H1 (cell line): ENCODE measurements around the gene HS3ST3B1. TPM values are rescaled to one million over a fixed set of nuclear protein-coding genes. Genes with fewer than 3 reads are reported as not detected.

ENCODE experiments used
- CTCF ChIA-PET: fragments of 300-600 bp; sonication (Branson Sonifier 250); formaldehyde crosslinking; loops from one replicate; lab custom pipeline; 2021; ENCODE audit not compliant: partially characterized antibody; lab: Charles Lee
- POLR2A ChIA-PET: fragments of 300-600 bp; sonication (Branson Sonifier 250); formaldehyde crosslinking; loops from one replicate; lab custom pipeline; 2021; ENCODE audit warnings: inconsistent platforms; ENCODE audit not compliant: partially characterized antibody; lab: Charles Lee
- DNase-seq, 2 experiments: peaks; one replicate each; pipeline versions ENCODE4 v3.0.0 to v3.0.0-alpha.2; 2010 to 2022; ENCODE audit warnings: low spot score in 2 of 2, low read depth in 1 of 2, mixed read lengths in 1 of 2
- FAIRE-seq: peaks from 2 replicates; lab custom pipeline; 2011; peaks lifted over from hg19 to GRCh38; lab: Jason Lieb, UNC
- H2AFZ ChIP-seq: 2 replicates; pipeline ENCODE4 v1.8.1; 2012; ENCODE audit warnings: low read length, inconsistent platforms
- H2AK5ac ChIP-seq: 2 replicates; pipeline ENCODE4 v1.6.1; 2013; ENCODE audit warnings: low read depth, low read length
- H2BK120ac ChIP-seq: replicated peaks from 2 replicates; pipeline ENCODE3; 2013; ENCODE audit warnings: low read depth, low read length, inconsistent platforms
- H2BK12ac ChIP-seq: 2 replicates; pipeline ENCODE4 v1.6.1; 2013; ENCODE audit warnings: low read depth, low read length
- H2BK15ac ChIP-seq: 2 replicates; pipeline ENCODE4 v1.6.1; 2013; ENCODE audit warnings: low read length
- H2BK20ac ChIP-seq: 2 replicates; pipeline ENCODE4 v1.6.1; 2013; ENCODE audit warnings: low read length
- H2BK5ac ChIP-seq: 2 replicates; pipeline ENCODE4 v1.6.1; 2013; ENCODE audit warnings: low read depth, low read length
- H3K14ac ChIP-seq: 2 replicates; pipeline ENCODE4 v1.6.1; 2013; ENCODE audit warnings: inconsistent platforms; ENCODE audit not compliant: insufficient read length
- H3K18ac ChIP-seq: 2 replicates; pipeline ENCODE4 v1.6.1; 2013; ENCODE audit warnings: low read length; ENCODE audit errors: extremely low read depth
- H3K23ac ChIP-seq: 2 replicates; pipeline ENCODE4 v1.6.1; 2013; ENCODE audit warnings: inconsistent platforms; ENCODE audit not compliant: insufficient read length
- H3K23me2 ChIP-seq: 2 replicates; pipeline ENCODE4 v1.6.1; 2013; ENCODE audit warnings: low read depth, low read length
- H3K27ac ChIP-seq: 2 replicates; pipeline ENCODE4 v1.6.1; 2011; ENCODE audit warnings: low read depth, low read length, inconsistent platforms
- H3K27me3 ChIP-seq, 4 experiments: replicated peaks in 1 of 4; 1 replicate in 1 of 4; 2 replicates in 3 of 4; pipeline versions ENCODE4 v1.6.1 to v1.8.1; 2011 to 2013; ENCODE audit warnings: low read length in 3 of 4, mild to moderate bottlenecking in 3 of 4, inconsistent platforms in 2 of 4, mixed read lengths in 2 of 4, moderate library complexity in 1 of 4; ENCODE audit not compliant: control insufficient read depth in 3 of 4, insufficient read depth in 3 of 4; ENCODE audit errors: extremely low read depth in 1 of 4
- H3K36me3 ChIP-seq, 4 experiments: 2 replicates each; pipeline versions ENCODE4 v1.6.1 to v1.8.1; 2011 to 2013; ENCODE audit warnings: mild to moderate bottlenecking in 4 of 4, low read length in 3 of 4, moderate library complexity in 2 of 4, control low read depth in 1 of 4, inconsistent platforms in 1 of 4; ENCODE audit not compliant: insufficient read depth in 4 of 4, control insufficient read depth in 2 of 4
- H3K4ac ChIP-seq: replicated peaks from 2 replicates; pipeline ENCODE3; 2013; ENCODE audit warnings: low read length, low read depth, mixed read lengths, inconsistent platforms; ENCODE audit not compliant: insufficient read length
- H3K4me1 ChIP-seq, 4 experiments: replicated peaks in 1 of 4; 1 replicate in 1 of 4; 2 replicates in 3 of 4; pipeline versions ENCODE4 v1.6.1 to v1.8.1; 2011 to 2013; ENCODE audit warnings: low read length in 3 of 4, inconsistent platforms in 2 of 4, mixed read lengths in 1 of 4; ENCODE audit not compliant: insufficient read depth in 4 of 4, control insufficient read depth in 3 of 4
- H3K4me2 ChIP-seq, 2 experiments: 2 replicates each; pipeline versions ENCODE4 v1.6.1 to v1.8.1; 2011 to 2013; ENCODE audit warnings: low read depth in 2 of 2, low read length in 2 of 2, control low read depth in 1 of 2, inconsistent platforms in 1 of 2, mild to moderate bottlenecking in 1 of 2; ENCODE audit not compliant: insufficient read depth in 1 of 2
- H3K4me3 ChIP-seq, 4 experiments: fragments of 200-600, 300-600 bp in 1 of 4; sonication (generic), shearing (Covaris generic), sonication (Bioruptor Twin) in 1 of 4; 2 replicates each; pipeline versions ENCODE4 v1.5.1 to v1.8.1; 2011 to 2016; ENCODE audit warnings: low read length in 4 of 4, low read depth in 3 of 4, control low read depth in 2 of 4, inconsistent platforms in 2 of 4, mild to moderate bottlenecking in 2 of 4, mixed read lengths in 1 of 4, moderate library complexity in 1 of 4; ENCODE audit not compliant: insufficient read depth in 2 of 4; ENCODE audit errors: extremely low read depth in 1 of 4
- H3K56ac ChIP-seq: replicated peaks from 2 replicates; pipeline ENCODE3; 2013; ENCODE audit warnings: low read depth, mild to moderate bottlenecking, mixed read lengths, low read length, inconsistent platforms; ENCODE audit not compliant: insufficient read length
- H3K79me1 ChIP-seq: 2 replicates; pipeline ENCODE4 v1.6.1; 2013; ENCODE audit warnings: low read depth, low read length, control low read depth
- H3K79me2 ChIP-seq, 2 experiments: 2 replicates each; pipeline versions ENCODE4 v1.6.1 to v1.8.1; 2012 to 2013; ENCODE audit warnings: low read length in 2 of 2, mild to moderate bottlenecking in 2 of 2, inconsistent platforms in 1 of 2; ENCODE audit not compliant: insufficient read depth in 2 of 2, control insufficient read depth in 1 of 2
- H3K9ac ChIP-seq, 4 experiments: replicated peaks in 1 of 4; 1 replicate in 1 of 4; 2 replicates in 3 of 4; pipeline versions ENCODE4 v1.6.1 to v1.8.1; 2011 to 2013; ENCODE audit warnings: low read depth in 3 of 4, low read length in 3 of 4, control low read depth in 2 of 4, mild to moderate bottlenecking in 2 of 4, moderate library complexity in 2 of 4, inconsistent platforms in 1 of 4; ENCODE audit errors: extremely low read depth in 1 of 4
- H3K9me3 ChIP-seq, 2 experiments: 2 replicates each; pipeline versions ENCODE4 v1.6.1 to v1.8.1; 2012 to 2013; ENCODE audit warnings: mild to moderate bottlenecking in 2 of 2, moderate library complexity in 2 of 2, control low read depth in 1 of 2, inconsistent platforms in 1 of 2, low read depth in 1 of 2, low read length in 1 of 2, mixed read lengths in 1 of 2; ENCODE audit not compliant: insufficient read depth in 2 of 2
- H4K20me1 ChIP-seq, 2 experiments: replicated peaks in 1 of 2; 2 replicates each; pipeline versions ENCODE3 to v1.8.1; 2011 to 2013; ENCODE audit warnings: inconsistent platforms in 2 of 2, low read length in 2 of 2, mild to moderate bottlenecking in 1 of 2; ENCODE audit not compliant: insufficient read depth in 2 of 2, control insufficient read depth in 1 of 2
- H4K5ac ChIP-seq: 2 replicates; pipeline ENCODE4 v1.6.1; 2013; ENCODE audit warnings: low read length, low read depth, mixed read lengths, inconsistent platforms; ENCODE audit not compliant: insufficient read length
- H4K8ac ChIP-seq: 2 replicates; pipeline ENCODE4 v1.8.0; 2013; ENCODE audit warnings: mild to moderate bottlenecking, moderate library complexity, low read length, inconsistent platforms; ENCODE audit not compliant: insufficient read depth; ENCODE audit errors: extremely low read depth
- H4K91ac ChIP-seq: replicated peaks from 2 replicates; pipeline ENCODE3; 2013; ENCODE audit warnings: low read length, mixed read lengths, inconsistent platforms; ENCODE audit not compliant: insufficient read length
- BACH1 ChIP-seq: IDR thresholded peaks from 2 replicates; pipeline ENCODE4 v1.6.1; 2012; ENCODE audit warnings: low read length, improper control_type of control experiment
- BCL11A ChIP-seq, 2 experiments: IDR thresholded peaks; one replicate each; pipeline ENCODE4 v1.6.1; 2011; ENCODE audit warnings: low read depth in 2 of 2, low read length in 2 of 2, mild to moderate bottlenecking in 2 of 2
- CBX5 ChIP-seq: fragments of 300-800, 300-1000 bp; sonication (generic); IDR thresholded peaks from 2 replicates; pipeline ENCODE4 v1.7.1; 2016; ENCODE audit warnings: antibody characterized with exemption, low read length, low read depth
- CBX8 ChIP-seq: fragments of 300-800, 300-1000 bp; sonication (generic); IDR thresholded peaks from 2 replicates; pipeline ENCODE4 v1.7.1; 2016; ENCODE audit warnings: low read depth, low read length, borderline replicate concordance
- HDAC6 ChIP-seq: IDR thresholded peaks from one replicate; pipeline ENCODE4 v1.7.1; 2012; ENCODE audit warnings: low read depth, mild to moderate bottlenecking, inconsistent platforms, low read length, moderate library complexity
- JUND ChIP-seq: IDR thresholded peaks from 2 replicates; pipeline ENCODE4 v1.6.1; 2011; ENCODE audit warnings: mild to moderate bottlenecking, improper control_type of control experiment, low read length
- KDM1A ChIP-seq: fragments of 200-600, 300-600 bp; sonication (generic); IDR thresholded peaks from 2 replicates; pipeline ENCODE4 v1.7.1; 2016; ENCODE audit warnings: mild to moderate bottlenecking, low read length, borderline replicate concordance
- POLR2A ChIP-seq, 2 experiments: IDR thresholded peaks; 1 replicate in 1 of 2; 2 replicates in 1 of 2; pipeline ENCODE4 v1.6.1; 2011; ENCODE audit warnings: low read depth in 2 of 2, low read length in 2 of 2, mild to moderate bottlenecking in 2 of 2; ENCODE audit errors: control extremely low read depth in 1 of 2
- POLR2AphosphoS5 ChIP-seq: IDR thresholded peaks from 2 replicates; pipeline ENCODE4 v1.6.1; 2011; ENCODE audit warnings: low read depth, low read length
- RFX5 ChIP-seq: IDR thresholded peaks from 2 replicates; pipeline ENCODE4 v1.6.1; 2011; ENCODE audit warnings: low read depth, low read length, improper control_type of control experiment, borderline replicate concordance
- RXRA ChIP-seq: IDR thresholded peaks from 2 replicates; pipeline ENCODE4 v1.6.1; 2011; ENCODE audit warnings: low read depth, mild to moderate bottlenecking, low read length, moderate library complexity; ENCODE audit not compliant: insufficient read depth
- SIRT6 ChIP-seq: IDR thresholded peaks from one replicate; pipeline ENCODE4 v1.7.1; 2012; ENCODE audit warnings: low read length, inconsistent platforms
- SIX5 ChIP-seq: IDR thresholded peaks from 2 replicates; pipeline ENCODE4 v1.6.1; 2011; ENCODE audit warnings: mild to moderate bottlenecking, low read depth, low read length
- SP1 ChIP-seq: IDR thresholded peaks from 2 replicates; pipeline ENCODE4 v1.6.1; 2011; ENCODE audit warnings: low read depth, low read length
- SRF ChIP-seq: IDR thresholded peaks from 2 replicates; pipeline ENCODE4 v1.6.1; 2011; ENCODE audit warnings: mild to moderate bottlenecking, low read depth, low read length, moderate library complexity
- TEAD4 ChIP-seq: IDR thresholded peaks from 2 replicates; pipeline ENCODE4 v1.6.1; 2012; ENCODE audit warnings: low read depth, low read length, inconsistent platforms, mixed read lengths
- YY1 ChIP-seq: IDR thresholded peaks from 2 replicates; pipeline ENCODE4 v1.6.1; 2011; ENCODE audit warnings: low read depth, mild to moderate bottlenecking, low read length
- ZNF274 ChIP-seq: IDR thresholded peaks from 2 replicates; pipeline ENCODE4 v1.7.0; 2012; ENCODE audit warnings: low read length, borderline replicate concordance; ENCODE audit errors: extremely low read depth
- WGBS, 2 experiments: shearing (Covaris generic) in 1 of 2; methylation state at CpG; one replicate each; pipeline versions ENCODE4 v1.1.6 to v1.1.7; 2013 to 2015; ENCODE audit warnings: low lambda C conversion rate in 2 of 2, mixed read lengths in 2 of 2, inconsistent platforms in 1 of 2, low coverage in 1 of 2, missing lambda C conversion rate in 1 of 2; ENCODE audit not compliant: insufficient replicate concordance in 2 of 2, insufficient coverage in 1 of 2, insufficient read length in 1 of 2; ENCODE audit errors: extremely low coverage in 1 of 2, missing lambda C conversion rate in 1 of 2; 5-methylcytosine and 5-hydroxymethylcytosine counted together
- polyA plus RNA-seq, 7 experiments: library from polyadenylated mRNA; depleted of rRNA in 3 of 7; stranded (reverse) in 5 of 7; unstranded in 2 of 7; fragments of >200 nt in 5 of 7; fragments of 200-250 nt in 2 of 7; gene quantifications; 1 replicate in 5 of 7; 2 replicates in 1 of 7; 4 replicates in 1 of 7; pipeline versions ENCODE4 v1.2.1 to v1.2.3, GENCODE V29; 2011 to 2013; ENCODE audit warnings: missing spikeins in 2 of 7, mixed read lengths in 2 of 7
- total RNA-seq: library from RNA; stranded (reverse); fragmentation: NEBNext Ultra II Directional; extraction: Animal tissue kit (Norgen Biotek cat#: 25700); gene quantifications from 2 replicates; pipeline ENCODE4 v1.2.1, GENCODE V29; 2021

The HS3ST3B1 gene
- total and polyA plus RNA-seq, 2 of the 8 experiments (the other 6 are each of a cell fraction or from before 2014, with no cell fraction given): 4.7 to 14.4 TPM

GRCh38 chr17:14289162-14289561 lies 11.7 kb upstream of the HS3ST3B1 start:
- H2BK120ac ChIP-seq: no peak overlapping the region
- H4K5ac ChIP-seq: no peak overlapping the region
- no peaks in the 10 kb centered on the region for H3K23me2 ChIP-seq
- no peak overlapping the region for H3K18ac ChIP-seq
- no peak overlapping the region for H3K14ac ChIP-seq
- no peak overlapping the region for H3K56ac ChIP-seq
- H3K9me3 ChIP-seq: peaks cover 2 to 8% of the 10 kb centered on the region in 2 experiments; a peak in 3 of 4 replicates
- 90% methylated on average over 2 of the region's 2 CpGs; no CpG with 5 or more reads in 1 of the 2 experiments for WGBS, 2 experiments
- H3K4me2 ChIP-seq: no peak overlapping the region
- no peaks in the 10 kb centered on the region for H3K27me3 ChIP-seq
- no peak overlapping the region for H4K8ac ChIP-seq
- H3K79me1 ChIP-seq: no peaks in the 10 kb centered on the region
- no peak overlapping the region for H2AFZ ChIP-seq
- H2BK15ac ChIP-seq: no peak overlapping the region
- H2BK20ac ChIP-seq: no peak overlapping the region
- H3K4ac ChIP-seq: no peak overlapping the region
- H3K9ac ChIP-seq: no peak overlapping the region
- no peaks in the 10 kb centered on the region for H3K36me3 ChIP-seq
- no peaks in the 10 kb centered on the region for H3K4me1 ChIP-seq
- FAIRE-seq: no peak
- no peaks in the 10 kb centered on the region for H4K20me1 ChIP-seq
- H4K91ac ChIP-seq: no peak overlapping the region
- H3K4me3 ChIP-seq: no peak overlapping the region
- H2AK5ac ChIP-seq: no peak overlapping the region
- ChIA-PET POLR2A (no interaction called here), CTCF (interaction anchor here (0.9 to 1.3 kb wide), 2 partner anchors 14 to 526 kb away, joined by 3 read pairs; no protein-coding TSS in a partner anchor)
- no peaks in the 10 kb centered on the region for H3K79me2 ChIP-seq
- H2BK5ac ChIP-seq: no peak overlapping the region
- no peak overlapping the region for H2BK12ac ChIP-seq
- H3K27ac ChIP-seq: no peak overlapping the region
- no peak for DNase-seq
- no peak overlapping the region for H3K23ac ChIP-seq
- TF ChIP-seq SRF (no peak), SP1 (no peak), SIX5 (no peak), BACH1 (no peak), POLR2AphosphoS5 (no peak), ZNF274 (no peak), CBX8 (no peak), BCL11A (IDR thresholded peaks at IDR 0.05; ENCODE audit: low read depth in 2 of 2, low read length in 2 of 2) (no peak), YY1 (no peak), HDAC6 (no peak), KDM1A (no peak), CBX5 (no peak), SIRT6 (no peak), JUND (no peak), RXRA (no peak), TEAD4 (no peak), RFX5 (no peak), POLR2A (IDR thresholded peaks at IDR 0.05; ENCODE audit: control extremely low read depth in 1 of 2, low read depth in 2 of 2, low read length in 2 of 2) (no peak)
